Measurements from ENCODE around the gene EIF3L. TPM values are rescaled to one million over a fixed set of nuclear protein-coding genes. Genes with fewer than 3 reads are reported as not detected.

Gene EIF3L
- total RNA-seq, 4 donors from 2014 or later: 379 to 589 (median 576) TPM

- Histone ChIP-seq H3K4me1 (peaks cover 22% of the 10 kb centered on the region), H3K27ac (no peak overlapping the region), H3K36me3 (peaks cover 21% of the 10 kb centered on the region), H3K27me3 (no peaks in the 10 kb centered on the region), H3K9me3 (no peaks in the 10 kb centered on the region), H3K4me3 (no peak overlapping the region)
- TF ChIP-seq EP300 (IDR thresholded peaks at IDR 0.05) (no peak), CTCF (IDR thresholded peaks at IDR 0.05) (no peak)
- WGBS: 89% methylated on average over 19 of the region's 27 CpGs
- DNase-seq (ENCODE audit: low spot score in 2 of 2): no peak
These were observed 36.1 kb upstream of the EIF3L start for GRCh38 chr22:37812869-37813678.

- no peak overlapping the region for H3K4me3 ChIP-seq
- WGBS: 90% methylated on average over 12 of the region's 12 CpGs
- peaks cover 20% of the 10 kb centered on the region for H3K4me1 ChIP-seq
- DNase-seq (ENCODE audit: low spot score in 2 of 2): no peak
- no peak for TF ChIP-seq EP300 (IDR thresholded peaks at IDR 0.05)
- no peak for TF ChIP-seq CTCF (IDR thresholded peaks at IDR 0.05)
- no peak for TF ChIP-seq POLR2AphosphoS5 (IDR thresholded peaks at IDR 0.05)
- no peak for TF ChIP-seq POLR2A (IDR thresholded peaks at IDR 0.05)
- peaks cover 21% of the 10 kb centered on the region for H3K36me3 ChIP-seq
- peaks cover 7% of the 10 kb centered on the region for H3K27me3 ChIP-seq
- H3K27ac ChIP-seq: no peak overlapping the region
- no peaks in the 10 kb centered on the region for H3K9me3 ChIP-seq
These were observed 33.6 kb upstream of the EIF3L start for GRCh38 chr22:37815593-37815992.

- Histone ChIP-seq H3K4me3 (no peak overlapping the region), H3K36me3 (peaks cover 21% of the 10 kb centered on the region), H3K4me1 (peaks cover 20% of the 10 kb centered on the region), H3K27me3 (peaks cover 12% of the 10 kb centered on the region), H3K9me3 (no peaks in the 10 kb centered on the region), H3K27ac (no peak overlapping the region)
- TF ChIP-seq POLR2A (IDR thresholded peaks at IDR 0.05) (no peak), POLR2AphosphoS5 (IDR thresholded peaks at IDR 0.05) (no peak), CTCF (IDR thresholded peaks at IDR 0.05) (no peak), EP300 (IDR thresholded peaks at IDR 0.05) (no peak)
- WGBS: 95% methylated on average over 23 of the region's 23 CpGs
- DNase-seq (ENCODE audit: low spot score in 2 of 2): no peak
These were observed 32.6 kb upstream of the EIF3L start for GRCh38 chr22:37816543-37817180.

- DNase-seq (ENCODE audit: low spot score in 2 of 2): peak; percentile 84 to 89
- no peak for TF ChIP-seq EP300 (IDR thresholded peaks at IDR 0.05)
- TF ChIP-seq POLR2AphosphoS5 (IDR thresholded peaks at IDR 0.05): no peak
- TF ChIP-seq CTCF (IDR thresholded peaks at IDR 0.05): peak; percentile 89 to 96
- H3K27ac ChIP-seq: no peak overlapping the region
- H3K9me3 ChIP-seq: no peaks in the 10 kb centered on the region
- H3K4me3 ChIP-seq: peak overlapping the region; percentile 49
- peaks cover 20% of the 10 kb centered on the region for H3K36me3 ChIP-seq
- H3K4me1 ChIP-seq: peaks cover 20% of the 10 kb centered on the region
- peaks cover 22% of the 10 kb centered on the region for H3K27me3 ChIP-seq
- 0% methylated on average over 4 of the region's 29 CpGs for WGBS
These were observed 31.4 kb upstream of the EIF3L start for GRCh38 chr22:37817705-37818408.

Data from suprapubic skin (tissue), 4 donors.